ENCODE measurements around the gene SHROOM2. TPM values are rescaled to one million over a fixed set of nuclear protein-coding genes. Genes with fewer than 3 reads are reported as not detected.

The SHROOM2 gene
- total RNA-seq, 1 donor: under 0.01 TPM

GRCh38 chrX:9992061-9992460 is 205.8 kb downstream of the SHROOM2 start:
- DNase-seq (ENCODE audit: low read depth in 2 of 3, low spot score in 2 of 3): no peak

GRCh38 chrX:9992724-9993123 is 206.5 kb downstream of the SHROOM2 start:
- DNase-seq (ENCODE audit: low read depth in 2 of 3, low spot score in 2 of 3): no peak

GRCh38 chrX:9995855-9996339 is 209.7 kb downstream of the SHROOM2 start:
- DNase-seq (ENCODE audit: low read depth in 2 of 3, low spot score in 2 of 3): peak; percentile 49 to 66 (median 50)

GRCh38 chrX:9997041-9997440 is 210.8 kb downstream of the SHROOM2 start:
- no peak for DNase-seq (ENCODE audit: low read depth in 2 of 3, low spot score in 2 of 3)

- DNase-seq (ENCODE audit: low read depth in 2 of 3, low spot score in 2 of 3): no peak
Measured at GRCh38 chrX:9997524-9997923, 211.3 kb downstream of the SHROOM2 start.

Small RNA genes lying within 50 kb of the gene (small RNA-seq; reads per million reads assigned to genes)
- not detected for gene RF00019

Other genes with a start within 250 kb of the SHROOM2 start
- gene GPR143, start 20.6 kb upstream of the SHROOM2 start, total RNA-seq: not detected
- gene CLDN34, start 180.9 kb downstream of the SHROOM2 start, total RNA-seq: not detected